Loucy (cell line): ENCODE data around the gene GHRHR.

Source experiments
- H2AFZ ChIP-seq: fragments of 200-600 bp; sonication (generic); 2 replicates; pipeline ENCODE4 v1.6.0; 2016; ENCODE audit warnings: antibody characterized with exemption, mild to moderate bottlenecking, low read length, moderate library complexity
- H3F3A ChIP-seq: fragments of 200-600 bp; 2 replicates; pipeline ENCODE4 v1.6.0; 2016; ENCODE audit warnings: antibody characterized with exemption, low read depth, mild to moderate bottlenecking
- H3K27me3 ChIP-seq: fragments of 200-600 bp; sonication (generic); 2 replicates; pipeline ENCODE4 v1.6.1; 2014; ENCODE audit warnings: low read length, mild to moderate bottlenecking; ENCODE audit not compliant: insufficient read depth, poor library complexity, severe bottlenecking
- H3K36me3 ChIP-seq: fragments of 200-600 bp; sonication (generic); 2 replicates; pipeline ENCODE4 v1.6.1; 2016; ENCODE audit warnings: low read length; ENCODE audit not compliant: insufficient read depth
- H3K4me1 ChIP-seq: fragments of 200-600 bp; sonication (generic); 2 replicates; pipeline ENCODE4 v1.5.1; 2014; ENCODE audit warnings: low read length, mild to moderate bottlenecking; ENCODE audit not compliant: insufficient read depth, poor library complexity, severe bottlenecking
- H3K4me2 ChIP-seq: fragments of 200-600 bp; sonication (generic); 2 replicates; pipeline ENCODE4 v1.6.0; 2014; ENCODE audit warnings: antibody characterized with exemption, low read length, low read depth, mild to moderate bottlenecking; ENCODE audit not compliant: poor library complexity, severe bottlenecking
- H3K4me3 ChIP-seq: fragments of 200-600 bp; sonication (generic); 2 replicates; pipeline ENCODE4 v1.5.1; 2014; ENCODE audit warnings: low read length, mild to moderate bottlenecking, mixed read lengths; ENCODE audit not compliant: poor library complexity, severe bottlenecking
- H3K79me2 ChIP-seq: fragments of 200-600 bp; sonication (generic); 2 replicates; pipeline ENCODE4 v1.6.1; 2014; ENCODE audit warnings: low read length; ENCODE audit not compliant: insufficient read depth
- H3K9ac ChIP-seq: fragments of 200-600 bp; sonication (generic); 2 replicates; pipeline ENCODE4 v1.6.0; 2014; ENCODE audit warnings: mild to moderate bottlenecking, low read depth, low read length, moderate library complexity; ENCODE audit not compliant: poor library complexity, severe bottlenecking
- H3K9me2 ChIP-seq: fragments of 200-600 bp; sonication (generic); replicated peaks from 2 replicates; pipeline ENCODE4 v1.6.1; 2016; ENCODE audit warnings: low read depth, low read length, mixed read lengths
- H3K9me3 ChIP-seq: fragments of 200-600 bp; sonication (generic); 2 replicates; pipeline ENCODE4 v1.6.1; 2014; ENCODE audit warnings: mild to moderate bottlenecking, antibody characterized with exemption, low read length, low read depth; ENCODE audit not compliant: insufficient read depth
- H4K20me1 ChIP-seq: fragments of 200-600 bp; sonication (generic); 2 replicates; pipeline ENCODE4 v1.6.0; 2014; ENCODE audit warnings: antibody characterized with exemption, low read length, mild to moderate bottlenecking; ENCODE audit not compliant: insufficient read depth, poor library complexity, severe bottlenecking
- CTCF ChIP-seq: fragments of 200-600 bp; sonication (generic); conservative IDR thresholded peaks from 2 replicates; pipeline ENCODE4 v1.5.1; 2014; ENCODE audit warnings: mild to moderate bottlenecking, antibody characterized with exemption, low read length
- EZH2phosphoT487 ChIP-seq: fragments of 200-600 bp; IDR thresholded peaks from 2 replicates; pipeline ENCODE4 v1.6.1; 2018; ENCODE audit warnings: antibody characterized with exemption, mild to moderate bottlenecking, moderate library complexity, borderline replicate concordance

Gene GHRHR

GRCh38 chr7:30915751-30916150 lies 48.0 kb upstream of the GHRHR start:
- Histone ChIP-seq H3K4me2 (no peak overlapping the region), H3K79me2 (no peaks in the 10 kb centered on the region), H2AFZ (no peak overlapping the region), H3K9ac (no peak overlapping the region), H3K9me2 (no peaks in the 10 kb centered on the region), H3K9me3 (no peaks in the 10 kb centered on the region), H3K4me1 (no peaks in the 10 kb centered on the region), H3K27me3 (no peaks in the 10 kb centered on the region), H3K4me3 (no peak overlapping the region), H3F3A (no peaks in the 10 kb centered on the region), H3K36me3 (no peaks in the 10 kb centered on the region), H4K20me1 (no peaks in the 10 kb centered on the region)
- TF ChIP-seq EZH2phosphoT487 (no peak), CTCF (no peak)

DNA sequence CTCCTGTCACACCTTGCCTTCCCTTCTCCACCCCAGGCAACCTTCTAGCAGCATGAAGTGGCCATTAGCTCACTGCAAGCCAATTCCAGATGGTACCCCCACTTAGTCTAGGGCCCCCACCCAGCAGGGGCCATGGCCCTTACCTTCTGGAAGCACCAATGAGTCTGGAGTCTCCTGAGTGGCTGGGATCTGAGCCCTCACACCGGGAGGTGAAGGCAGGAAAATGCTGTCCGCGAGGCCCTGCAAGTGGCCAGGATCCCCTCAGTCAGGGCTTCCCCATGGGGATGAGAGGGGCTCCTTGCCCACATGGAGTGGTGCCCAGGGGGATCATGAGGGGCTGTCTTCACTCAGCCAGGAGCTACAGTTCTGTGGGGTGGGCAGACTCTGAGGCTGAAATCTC lies 47.5 kb upstream of the GHRHR start:
- Histone ChIP-seq H3K4me3 (no peak overlapping the region), H3K4me1 (no peaks in the 10 kb centered on the region), H3K36me3 (no peaks in the 10 kb centered on the region), H3K79me2 (no peaks in the 10 kb centered on the region), H3K9ac (no peak overlapping the region), H4K20me1 (no peaks in the 10 kb centered on the region), H3K9me2 (no peaks in the 10 kb centered on the region), H3K9me3 (no peaks in the 10 kb centered on the region), H3K4me2 (no peak overlapping the region), H3K27me3 (no peaks in the 10 kb centered on the region), H3F3A (no peaks in the 10 kb centered on the region), H2AFZ (no peak overlapping the region)
- TF ChIP-seq EZH2phosphoT487 (no peak), CTCF (no peak)

DNA sequence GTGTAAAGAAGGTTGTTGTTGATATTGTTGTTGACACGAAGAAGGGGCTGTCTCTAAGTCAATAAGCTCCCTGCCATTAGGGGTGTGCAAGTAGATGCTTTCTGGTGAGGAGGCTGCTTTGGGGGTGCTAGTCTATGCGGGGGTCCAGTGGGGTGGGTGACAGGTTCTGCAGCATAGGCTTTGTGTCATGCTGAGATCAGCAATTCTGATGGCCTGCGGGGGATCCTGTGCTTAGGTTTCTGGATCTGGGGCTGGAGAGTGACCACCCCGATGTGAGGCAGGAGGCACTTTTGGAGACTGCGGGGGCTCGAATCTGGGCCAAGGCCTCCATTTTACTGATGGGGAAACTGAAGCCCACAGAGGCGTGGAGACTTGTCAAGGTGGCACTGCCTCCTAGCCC lies 47.0 kb upstream of the GHRHR start:
- Histone ChIP-seq H3K4me1 (no peaks in the 10 kb centered on the region), H3K9me2 (no peaks in the 10 kb centered on the region), H3F3A (no peaks in the 10 kb centered on the region), H4K20me1 (no peaks in the 10 kb centered on the region), H3K36me3 (no peaks in the 10 kb centered on the region), H3K4me2 (no peak overlapping the region), H2AFZ (no peak overlapping the region), H3K79me2 (no peaks in the 10 kb centered on the region), H3K4me3 (no peak overlapping the region), H3K9me3 (no peaks in the 10 kb centered on the region), H3K27me3 (no peaks in the 10 kb centered on the region), H3K9ac (no peak overlapping the region)
- no peak for TF ChIP-seq EZH2phosphoT487
- no peak for TF ChIP-seq CTCF
